HepG2 (cell line): ENCODE data around the gene RPS17. TPM values are rescaled to one million over a fixed set of nuclear protein-coding genes. Genes with fewer than 3 reads are reported as not detected.
A peak's percentile ranks its signal among the peaks of the same experiment; 100 is the strongest.

Experiments used
- CEBPB ChIP-seq: IDR thresholded peaks from 2 replicates; pipeline ENCODE4 v1.6.1; 2011; ENCODE audit warnings: low read depth, low read length, improper control_type of control experiment, borderline replicate concordance
- FOXO4 ChIP-seq: sonication (generic); formaldehyde crosslinking; conservative IDR thresholded peaks from 2 replicates; pipeline ENCODE4 v1.8.1; 2023; ENCODE audit warnings: missing genetic modification reagents
- KLF15 ChIP-seq: sonication (generic); formaldehyde crosslinking; IDR thresholded peaks from 2 replicates; pipeline ENCODE4 v1.8.1; 2023; ENCODE audit warnings: borderline replicate concordance, mild to moderate bottlenecking, inconsistent platforms, missing genetic modification reagents, mixed read lengths
- LRRFIP1 ChIP-seq: sonication (generic); formaldehyde crosslinking; conservative IDR thresholded peaks from 2 replicates; pipeline ENCODE4 v1.4.0; 2020; ENCODE audit warnings: missing genetic modification reagents
- NCOA2 ChIP-seq: sonication (generic); formaldehyde crosslinking; IDR thresholded peaks from 2 replicates; pipeline ENCODE4 v1.8.0; 2022; ENCODE audit warnings: inconsistent platforms
- PRDM10 ChIP-seq: sonication (generic); formaldehyde crosslinking; IDR thresholded peaks from 2 replicates; pipeline ENCODE4 v1.4.0; 2020; ENCODE audit warnings: low read depth, missing genetic modification reagents
- SRSF1 ChIP-seq: fragments of 200-400 bp; formaldehyde crosslinking; optimal IDR thresholded peaks from 2 replicates; pipeline ENCODE3; 2017; ENCODE audit warnings: mild to moderate bottlenecking, low read depth, low read length, moderate library complexity
- THAP11 ChIP-seq: IDR thresholded peaks from 2 replicates; pipeline ENCODE4 v1.6.1; 2016; ENCODE audit warnings: missing biosample characterization, missing genetic modification reagents
- ZBTB21 ChIP-seq: sonication (generic); formaldehyde crosslinking; IDR thresholded peaks from 2 replicates; pipeline ENCODE4 v1.4.0; 2020; ENCODE audit warnings: missing genetic modification reagents
- ZBTB38 ChIP-seq: sonication (generic); formaldehyde crosslinking; IDR thresholded peaks from 2 replicates; pipeline ENCODE4 v1.5.1; 2020; ENCODE audit warnings: mild to moderate bottlenecking, missing genetic modification reagents
- ZBTB42 ChIP-seq: sonication (generic); formaldehyde crosslinking; IDR thresholded peaks from 2 replicates; pipeline ENCODE4 v1.5.0; 2020; ENCODE audit warnings: mild to moderate bottlenecking, missing genetic modification reagents
- ZEB1 ChIP-seq: IDR thresholded peaks from 2 replicates; pipeline ENCODE4 v1.6.1; 2012; ENCODE audit warnings: mild to moderate bottlenecking, low read depth, inconsistent platforms; ENCODE audit not compliant: insufficient replicate concordance
- ZNF251 ChIP-seq: sonication (generic); formaldehyde crosslinking; IDR thresholded peaks from 2 replicates; pipeline ENCODE4 v1.9.0; 2021; ENCODE audit warnings: mild to moderate bottlenecking, missing genetic modification reagents
- ZNF264 ChIP-seq: sonication (generic); formaldehyde crosslinking; IDR thresholded peaks from 2 replicates; pipeline ENCODE4 v1.4.0; 2020; ENCODE audit warnings: missing genetic modification reagents
- ZNF367 ChIP-seq: sonication (generic); formaldehyde crosslinking; IDR thresholded peaks from 2 replicates; pipeline ENCODE4 v1.4.0; 2020; ENCODE audit warnings: missing genetic modification reagents, borderline replicate concordance
- ZNF616 ChIP-seq: sonication (generic); formaldehyde crosslinking; IDR thresholded peaks from 2 replicates; pipeline ENCODE4 v1.5.0; 2020; ENCODE audit warnings: low read depth, mild to moderate bottlenecking, missing genetic modification reagents
- ZNF639 ChIP-seq: conservative IDR thresholded peaks from 2 replicates; pipeline ENCODE4 v1.6.1; 2018; ENCODE audit warnings: missing genetic modification reagents
- ZNF704 ChIP-seq: sonication (generic); formaldehyde crosslinking; IDR thresholded peaks from 2 replicates; pipeline ENCODE4 v1.8.1; 2023; ENCODE audit warnings: mild to moderate bottlenecking, inconsistent platforms, moderate library complexity, missing genetic modification reagents, borderline replicate concordance
- polyA plus RNA-seq, 8 experiments: library from polyadenylated mRNA; depleted of rRNA in 3 of 8; stranded (reverse) in 7 of 8; unstranded in 1 of 8; fragments of >200 nt; fragmentation: Illumina TruSeq in 4 of 8; extraction: Trizol in 4 of 8; gene quantifications; 2 replicates each; pipeline versions ENCODE4 v1.2.1 to v1.2.3, GENCODE V29; 2011 to 2016; ENCODE audit warnings: low read depth in 4 of 8, missing spikeins in 1 of 8, mixed read lengths in 1 of 8; ENCODE audit not compliant: insufficient read depth in 1 of 8
- total RNA-seq, 5 experiments: library from RNA; depleted of rRNA; stranded (reverse); fragments of >200 nt; fragmentation: Illumina TruSeq; extraction: Trizol; gene quantifications; 2 replicates each; pipeline ENCODE4 v1.2.3, GENCODE V29; 2016; ENCODE audit warnings: low read depth in 1 of 5

Gene RPS17
- total and polyA plus RNA-seq, 2 of the 13 experiments (the other 11 are each of a cell fraction or from before 2014, with no cell fraction given) = 2,570 to 5,021 TPM

- TF ChIP-seq FOXO4 (no peak), THAP11 (CRISPR knock-in tag) (peak; percentile 93), ZBTB42 (CRISPR knock-in tag) (peak; percentile 74; the same call in 1 of the 2 replicates), ZNF367 (CRISPR knock-in tag) (no peak; the same call in 1 of the 2 replicates), SRSF1 (peak; percentile 92), LRRFIP1 (CRISPR knock-in tag) (no peak), ZBTB38 (CRISPR knock-in tag) (peak; percentile 64; the same call in 1 of the 2 replicates), ZNF704 (peak; percentile 58; the same call in 1 of the 2 replicates), KLF15 (CRISPR knock-in tag) (peak; percentile 22; the same call in 1 of the 2 replicates), ZNF251 (no peak), ZEB1 (no peak), ZNF639 (peak; percentile 79), NCOA2 (CRISPR knock-in tag) (peak; percentile 39; the same call in 1 of the 2 replicates), ZBTB21 (CRISPR knock-in tag) (no peak), PRDM10 (CRISPR knock-in tag) (peak; percentile 99), ZNF616 (CRISPR knock-in tag) (no peak), CEBPB (no peak), ZNF264 (CRISPR knock-in tag) (peak; percentile 92; the same call in 1 of the 2 replicates)
These were observed at the start of gene RPS17 (continued) for GRCh38 chr15:82540055-82540983.
